SU-DHL-6 (cell line): ENCODE measurements around the gene STKLD1.
A peak's percentile ranks its signal among the peaks of the same experiment; 100 is the strongest.

Source experiments
- H2AFZ ChIP-seq: fragments of 200-600 bp; sonication (generic); 2 replicates; pipeline ENCODE4 v1.6.1; 2014; ENCODE audit warnings: low read depth, mild to moderate bottlenecking, moderate library complexity, mixed read lengths, antibody characterized with exemption, low read length; ENCODE audit not compliant: severe bottlenecking
- H3F3A ChIP-seq: fragments of 200-600 bp; shearing (Covaris generic); 2 replicates; pipeline ENCODE4 v1.6.0; 2016; ENCODE audit warnings: antibody characterized with exemption, mild to moderate bottlenecking; ENCODE audit not compliant: insufficient read depth
- H3K27ac ChIP-seq: fragments of 200-600 bp; sonication (generic); 2 replicates; pipeline ENCODE4 v1.5.1; 2016; ENCODE audit warnings: low read depth, mild to moderate bottlenecking, low read length, moderate library complexity, mixed read lengths
- H3K27me3 ChIP-seq: fragments of 200-600 bp; sonication (generic), shearing (Covaris generic); 2 replicates; pipeline ENCODE4 v1.6.0; 2014; ENCODE audit warnings: mild to moderate bottlenecking, low read length
- H3K36me3 ChIP-seq: fragments of 200-600 bp; sonication (generic); 2 replicates; pipeline ENCODE4 v1.6.1; 2014; ENCODE audit warnings: mild to moderate bottlenecking, low read length, mixed read lengths
- H3K4me2 ChIP-seq: fragments of 300-600, 200-600 bp; shearing (Covaris generic), sonication (generic); 2 replicates; pipeline ENCODE4 v1.6.0; 2014; ENCODE audit warnings: low read length, low read depth, mild to moderate bottlenecking; ENCODE audit not compliant: poor library complexity, severe bottlenecking
- H3K4me3 ChIP-seq: fragments of 200-600 bp; sonication (generic); 2 replicates; pipeline ENCODE4 v1.5.1; 2014; ENCODE audit warnings: antibody characterized with exemption, low read length, mild to moderate bottlenecking, mixed read lengths; ENCODE audit not compliant: insufficient read depth, poor library complexity, severe bottlenecking
- H3K79me2 ChIP-seq: fragments of 200-600 bp; sonication (generic); 2 replicates; pipeline ENCODE4 v1.6.1; 2014; ENCODE audit warnings: mild to moderate bottlenecking, low read length, moderate library complexity; ENCODE audit not compliant: insufficient read depth
- H3K9ac ChIP-seq: fragments of 200-600 bp; sonication (generic); 2 replicates; pipeline ENCODE4 v1.7.0; 2014; ENCODE audit warnings: mild to moderate bottlenecking, low read length
- H3K9me2 ChIP-seq: fragments of 200-600 bp; sonication (generic); replicated peaks from 2 replicates; pipeline ENCODE4 v1.6.1; 2014; ENCODE audit warnings: low read length; ENCODE audit not compliant: insufficient read depth
- H3K9me3 ChIP-seq: fragments of 200-600 bp; sonication (generic); 2 replicates; pipeline ENCODE4 v1.6.1; 2014; ENCODE audit warnings: low read length, mixed read lengths; ENCODE audit not compliant: insufficient read depth
- H4K20me1 ChIP-seq: fragments of 200-600 bp; sonication (generic); 2 replicates; pipeline ENCODE4 v1.6.1; 2014; ENCODE audit warnings: low read depth, mild to moderate bottlenecking, antibody characterized with exemption, low read length, moderate library complexity, mixed read lengths
- CTCF ChIP-seq: fragments of 200-600 bp; sonication (generic); IDR thresholded peaks from one replicate; pipeline ENCODE4 v1.5.1; 2017; ENCODE audit warnings: antibody characterized with exemption, mild to moderate bottlenecking, low read length, moderate library complexity; ENCODE audit not compliant: insufficient read depth, poor library complexity, severe bottlenecking
- EZH2phosphoT487 ChIP-seq: fragments of 200-600 bp; sonication (generic), shearing (Covaris generic); conservative IDR thresholded peaks from 2 replicates; pipeline ENCODE4 v1.6.1; 2018; ENCODE audit warnings: mild to moderate bottlenecking, antibody characterized with exemption, low read length, moderate library complexity, mixed read lengths

The STKLD1 gene

GRCh38 chr9:133415170-133415569, 39.0 kb downstream of the STKLD1 start:
- Histone ChIP-seq H3K9ac (no peak overlapping the region; the same call in 1 of the 2 replicates), H3K36me3 (peaks cover 4% of the 10 kb centered on the region; the same call in 1 of the 2 replicates), H3K9me2 (no peaks in the 10 kb centered on the region), H3K4me2 (no peak overlapping the region), H3F3A (no peaks in the 10 kb centered on the region), H4K20me1 (no peaks in the 10 kb centered on the region), H3K9me3 (no peaks in the 10 kb centered on the region), H3K4me3 (no peak overlapping the region), H3K27me3 (no peaks in the 10 kb centered on the region), H3K27ac (no peak overlapping the region), H2AFZ (no peak overlapping the region), H3K79me2 (peaks cover 49% of the 10 kb centered on the region)
- TF ChIP-seq EZH2phosphoT487 (no peak), CTCF (no peak)

GRCh38 chr9:133417541-133418461, 41.6 kb downstream of the STKLD1 start, which contains the start of gene REXO4:
Gene REXO4 (minus strand): TSS chr9:133418010. CDS start chr9:133417844, 166 bp downstream.
- peak within 1 kb of the TSS; percentile 60 for H2AFZ ChIP-seq
- H3K4me3 ChIP-seq: peak within 1 kb of the TSS; percentile 94

GRCh38 chr9:133419005-133419404, 42.8 kb downstream of the STKLD1 start:
- peaks cover 36% of the 10 kb centered on the region for H3K79me2 ChIP-seq

More at GRCh38 chr9:133417541-133418461, 41.6 kb downstream of the STKLD1 start, which contains the start of gene REXO4:
- no peak for TF ChIP-seq CTCF
- TF ChIP-seq EZH2phosphoT487: no peak
- no peaks in the 10 kb centered on the region for H3K27me3 ChIP-seq
- H3K4me2 ChIP-seq: peak within 1 kb of the TSS; percentile 64
- no peaks in the 10 kb centered on the region for H3K9me2 ChIP-seq
- peaks cover 46% of the 10 kb centered on the region for H3K79me2 ChIP-seq
- no peaks in the 10 kb centered on the region for H4K20me1 ChIP-seq
- peaks cover 4% of the 10 kb centered on the region; the same call in 1 of the 2 replicates for H3K36me3 ChIP-seq
- H3K27ac ChIP-seq: peak within 1 kb of the TSS; percentile 61
- H3K9me3 ChIP-seq: no peaks in the 10 kb centered on the region
- peak within 1 kb of the TSS; percentile 83 for H3K9ac ChIP-seq
- H3F3A ChIP-seq: no peaks in the 10 kb centered on the region

More at GRCh38 chr9:133419005-133419404, 42.8 kb downstream of the STKLD1 start:
- TF ChIP-seq CTCF (no peak), EZH2phosphoT487 (no peak)
- no peaks in the 10 kb centered on the region for H3K27me3 ChIP-seq
- H3K4me3 ChIP-seq: no peak overlapping the region
- peaks cover 4% of the 10 kb centered on the region; the same call in 1 of the 2 replicates for H3K36me3 ChIP-seq
- no peaks in the 10 kb centered on the region for H3F3A ChIP-seq
- H4K20me1 ChIP-seq: no peaks in the 10 kb centered on the region
- H3K9me3 ChIP-seq: no peaks in the 10 kb centered on the region
- H2AFZ ChIP-seq: no peak overlapping the region
- H3K9ac ChIP-seq: no peak overlapping the region; the same call in 1 of the 2 replicates
- no peaks in the 10 kb centered on the region for H3K9me2 ChIP-seq
- peak overlapping the region; percentile 64 for H3K4me2 ChIP-seq
- H3K27ac ChIP-seq: no peak overlapping the region
